ENCODE measurements around the gene GDPD3. TPM values are rescaled to one million over a fixed set of nuclear protein-coding genes. Genes with fewer than 3 reads are reported as not detected.

The GDPD3 gene
- total and polyA plus RNA-seq, 9 of the 15 experiments (the other 6 are each of a cell fraction or from before 2014, with no cell fraction given): 0.47 to 3.9 (median 1.1) TPM

- TF ChIP-seq REST (IDR thresholded peaks at IDR 0.05; ENCODE audit: borderline replicate concordance) (peak; percentile 87), REST (CRISPR knock-in tag; IDR thresholded peaks at IDR 0.05; ENCODE audit: low read depth) (no peak), CTBP1 (IDR thresholded peaks at IDR 0.05; ENCODE audit: borderline replicate concordance) (no peak; the same call in 1 of the 2 replicates), POLR2G (IDR thresholded peaks at IDR 0.05; ENCODE audit: low read depth, low read length) (peak; percentile 58), SAP30 (IDR thresholded peaks at IDR 0.05; ENCODE audit: borderline replicate concordance, insufficient read depth, low read depth, low read length, poor library complexity, severe bottlenecking) (peak; percentile 36), TBP (optimal IDR thresholded peaks at IDR 0.05; ENCODE audit: low read depth, low read length) (peak; percentile 21), HDGF (IDR thresholded peaks at IDR 0.05) (peak; percentile 72; the same call in 1 of the 2 replicates), CTCF (IDR thresholded peaks at IDR 0.05 in 2 of 3, conservative IDR thresholded peaks at IDR 0.05 in 1 of 3; ENCODE audit: insufficient read depth in 2 of 3, low read depth in 1 of 3, low read length in 3 of 3) (0 out of 6 replicates have a peak, but pooled peaks of 1 of the 3 experiments have one; percentile 16), ZKSCAN1 (IDR thresholded peaks at IDR 0.05; ENCODE audit: low read depth, low read length) (0 out of 2 replicates have a peak, but pooled peaks have one; percentile 12), TFAP4 (CRISPR knock-in tag; IDR thresholded peaks at IDR 0.05; ENCODE audit: borderline replicate concordance) (peak; percentile 43; the same call in 1 of the 2 replicates), NFIC (IDR thresholded peaks at IDR 0.05) (peak; percentile 97), PHF8 (IDR thresholded peaks at IDR 0.05; ENCODE audit: borderline replicate concordance, low read length) (peak; percentile 17; the same call in 1 of the 2 replicates), ATF1 (CRISPR knock-in tag; IDR thresholded peaks at IDR 0.05) (no peak), ATF1 (tag; IDR thresholded peaks at IDR 0.05) (0 out of 2 replicates have a peak, but pooled peaks have one; percentile 7), RBFOX2 (IDR thresholded peaks at IDR 0.05; ENCODE audit: low read depth, low read length) (peak; percentile 44; the same call in 1 of the 2 replicates), PCBP1 (IDR thresholded peaks at IDR 0.05; ENCODE audit: low read depth, low read length, poor library complexity, severe bottlenecking) (peak; percentile 15), ZNF431 (CRISPR knock-in tag; IDR thresholded peaks at IDR 0.05) (no peak)
Measured at GRCh38 chr16:30113031-30113710, at the start of gene GDPD3 (continued).

Measured in K562 (cell line).